HTR-8/SVneo (cell line): Measurements from ENCODE around the gene TOGARAM2.
A peak's percentile ranks its signal among the peaks of the same experiment; 100 is the strongest.

Experiments
- DNase-seq: peaks from one replicate; pipeline ENCODE4 v3.0.0; 2011; ENCODE audit warnings: low spot score, mixed read lengths; ENCODE audit not compliant: insufficient read length
- FAIRE-seq: peaks from 2 replicates; lab custom pipeline; 2011; peaks lifted over from hg19 to GRCh38; lab: Jason Lieb, UNC

TOGARAM2 gene

GRCh38 chr2:29046321-29046720 is 65.2 kb downstream of the TOGARAM2 start:
- FAIRE-seq (no peak), DNase-seq (no peak)

DNA sequence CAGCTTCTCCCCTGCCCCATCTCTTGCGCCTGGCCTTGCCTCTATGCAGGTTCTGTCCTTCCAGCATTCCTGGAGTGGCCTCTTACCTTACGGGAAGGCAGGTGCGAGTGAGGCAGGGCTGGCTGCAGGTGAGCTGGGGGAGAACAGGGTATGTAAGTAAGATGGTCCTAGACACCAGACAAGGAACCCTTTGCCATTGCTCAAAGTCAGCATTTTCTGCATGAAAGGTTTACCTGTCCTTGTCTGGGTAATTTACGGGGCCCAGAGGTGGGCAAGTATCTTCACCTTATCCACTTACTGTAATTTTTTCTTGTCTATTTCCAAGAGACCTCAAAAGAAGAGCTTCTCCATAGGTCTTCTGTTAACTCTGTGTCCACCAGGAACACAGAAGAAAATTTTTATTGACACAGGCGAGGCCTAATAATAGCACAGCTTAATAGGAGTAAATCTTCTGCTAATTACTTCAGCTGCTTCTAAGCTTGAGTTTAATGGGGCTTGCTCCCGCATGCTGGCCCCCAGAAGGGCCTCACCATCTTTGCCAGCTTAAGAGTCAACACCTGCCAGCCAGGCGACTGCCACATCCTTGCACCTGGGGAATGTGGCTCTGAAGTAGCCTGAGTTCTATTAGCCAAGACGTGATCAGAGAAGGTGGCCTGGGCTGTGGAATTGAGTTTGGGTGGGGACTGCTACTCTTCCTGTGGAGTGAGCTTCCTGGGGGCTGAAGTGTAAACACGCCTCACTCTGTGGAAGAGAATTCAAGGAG is 66.2 kb downstream of the TOGARAM2 start:
- FAIRE-seq = no peak
- DNase-seq = no peak

DNA sequence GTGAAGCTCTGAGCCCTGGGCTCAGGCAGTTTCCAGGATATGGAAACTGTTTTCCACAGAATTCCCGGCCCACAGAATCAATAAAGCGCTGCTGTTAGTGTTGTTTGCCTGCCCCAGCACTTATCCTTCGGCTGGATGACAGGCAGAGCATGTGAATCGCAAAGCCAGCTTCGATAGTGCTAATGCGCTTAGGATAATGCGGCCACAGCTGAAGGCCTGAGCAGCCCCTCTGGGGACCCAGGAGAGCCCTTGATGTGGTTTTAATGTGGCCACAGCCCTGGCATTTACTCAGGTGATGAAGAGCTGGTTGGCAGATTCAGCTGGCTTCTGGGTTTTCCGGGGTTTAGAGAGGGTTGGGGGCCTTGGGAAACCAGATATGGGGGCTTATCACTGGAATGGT is 69.5 kb downstream of the TOGARAM2 start:
- DNase-seq (no peak), FAIRE-seq (no peak)

DNA sequence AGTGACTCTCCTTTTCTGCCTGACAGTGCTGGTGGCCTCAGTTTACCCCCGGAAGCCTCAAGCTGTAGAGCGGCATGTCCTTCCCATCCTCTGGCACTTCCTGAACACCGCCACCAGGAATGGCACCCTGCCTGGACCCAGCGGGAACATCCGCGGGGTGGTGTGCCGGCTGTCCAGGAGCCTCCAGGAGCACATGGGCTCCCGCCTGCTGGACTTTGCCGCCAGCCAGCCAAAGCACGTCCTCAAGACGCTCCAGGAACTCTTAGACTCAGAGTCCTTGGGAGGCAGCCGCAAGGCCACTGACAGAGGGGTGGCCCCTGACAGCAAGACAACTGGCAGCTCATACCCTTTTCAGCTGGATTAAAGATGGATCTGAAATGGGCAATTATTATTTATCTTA is 70.6 kb downstream of the TOGARAM2 start:
- FAIRE-seq = no peak
- DNase-seq = no peak

DNA sequence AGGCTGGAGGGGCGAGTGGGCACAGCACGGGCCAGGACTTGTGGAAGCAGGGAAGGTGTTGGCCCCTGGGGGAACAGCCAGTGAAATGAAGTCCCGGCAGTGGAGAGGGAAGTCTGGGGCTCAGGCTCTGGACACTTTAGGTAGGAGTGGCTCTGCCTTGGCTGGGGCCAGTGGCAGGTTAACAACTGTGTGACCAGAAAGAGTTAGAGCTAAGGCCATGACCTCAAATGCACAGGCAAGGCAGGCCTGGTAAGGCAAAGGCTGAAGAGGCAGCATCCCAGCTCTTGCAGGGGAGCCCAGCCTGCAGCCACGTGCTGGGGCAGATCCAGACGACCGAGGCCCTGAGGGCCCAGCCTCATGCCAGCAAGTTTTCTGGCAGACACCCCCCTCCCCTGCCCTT is 71.7 kb downstream of the TOGARAM2 start:
- DNase-seq = no peak

GRCh38 chr2:29053223-29053622 is 72.1 kb downstream of the TOGARAM2 start:
- FAIRE-seq = peak; percentile 4
- DNase-seq = peak; percentile 37

More for the DNA sequence above, 71.7 kb downstream of the TOGARAM2 start:
- FAIRE-seq = no peak

DNA sequence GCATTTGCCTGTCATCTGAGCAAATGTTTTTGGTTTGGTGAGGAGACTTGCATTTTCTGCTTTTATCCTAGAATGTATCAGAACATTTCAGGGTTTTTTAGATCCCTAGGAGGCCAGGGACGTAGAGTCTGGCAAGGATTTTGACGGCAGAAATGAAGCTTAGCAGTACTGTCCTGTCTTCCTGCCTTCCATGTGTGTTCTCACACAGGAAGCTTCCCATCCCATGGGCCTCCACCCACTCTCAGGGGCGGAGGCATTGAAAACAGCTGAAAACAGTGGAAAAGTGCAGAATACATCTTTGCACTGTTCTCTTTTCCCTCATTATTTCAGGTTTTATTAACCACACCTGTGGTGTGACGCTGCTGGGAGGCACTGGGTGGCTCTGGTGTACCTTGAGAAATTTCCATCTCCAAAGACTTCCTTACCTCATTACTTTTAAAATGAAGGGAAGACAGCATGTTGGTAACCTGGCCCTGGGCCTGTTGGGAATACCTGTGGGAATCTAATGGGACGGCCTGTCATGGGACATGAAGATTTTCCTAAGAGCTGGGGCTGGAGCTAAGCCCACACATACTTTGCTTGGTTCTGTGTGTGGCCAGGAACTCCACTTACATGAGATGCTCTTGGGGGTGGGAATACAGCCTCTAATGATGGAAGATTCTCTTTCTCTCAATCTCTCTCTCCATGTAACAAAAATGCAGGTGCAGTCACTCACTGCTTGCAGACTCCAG is 72.7 kb downstream of the TOGARAM2 start:
- DNase-seq (no peak), FAIRE-seq (no peak)

DNA sequence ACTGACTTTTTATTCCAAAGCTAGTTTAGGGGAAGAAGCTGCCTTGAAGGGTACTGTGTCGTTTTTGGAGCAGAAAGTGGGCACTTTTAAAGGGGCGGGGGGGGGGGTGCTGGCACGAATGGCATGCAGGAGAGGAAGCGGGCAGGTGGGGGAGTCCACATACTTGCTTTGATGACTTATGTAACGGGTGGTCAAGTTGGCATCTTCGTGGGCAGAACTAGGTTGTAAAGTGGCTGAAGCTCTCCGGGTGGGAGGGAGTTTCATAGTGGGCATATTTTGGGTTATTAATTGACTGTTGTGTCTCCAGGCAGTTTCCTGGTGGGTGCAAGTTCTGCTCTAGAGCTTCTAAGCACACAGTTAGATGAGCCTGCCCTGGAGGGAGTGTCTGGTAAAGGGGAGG is 73.3 kb downstream of the TOGARAM2 start:
- FAIRE-seq = no peak
- DNase-seq = no peak

DNA sequence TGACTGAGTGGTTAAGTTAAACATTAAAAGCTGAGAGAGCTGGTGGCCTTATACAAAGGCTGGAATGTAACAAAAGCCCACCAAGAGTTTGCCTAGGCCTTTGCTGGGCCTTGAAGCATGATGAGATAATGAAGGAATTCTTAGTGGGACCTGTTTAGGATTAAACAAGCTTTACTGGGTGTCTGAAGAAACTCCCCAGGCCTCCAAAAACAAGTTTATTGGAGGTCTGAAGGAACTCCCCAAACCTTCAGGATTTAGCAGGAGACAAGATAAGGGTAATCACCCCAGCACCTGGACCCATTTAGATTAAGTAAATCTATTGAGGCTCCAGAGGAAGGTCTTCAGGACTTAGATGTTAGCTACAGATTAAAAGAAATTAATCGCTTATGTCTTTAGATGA is 74.5 kb downstream of the TOGARAM2 start:
- DNase-seq = no peak
- FAIRE-seq = no peak

- FAIRE-seq = peak; percentile 23
- DNase-seq = no peak
Observed at GRCh38 chr2:29056452-29056851, 75.4 kb downstream of the TOGARAM2 start.

DNA sequence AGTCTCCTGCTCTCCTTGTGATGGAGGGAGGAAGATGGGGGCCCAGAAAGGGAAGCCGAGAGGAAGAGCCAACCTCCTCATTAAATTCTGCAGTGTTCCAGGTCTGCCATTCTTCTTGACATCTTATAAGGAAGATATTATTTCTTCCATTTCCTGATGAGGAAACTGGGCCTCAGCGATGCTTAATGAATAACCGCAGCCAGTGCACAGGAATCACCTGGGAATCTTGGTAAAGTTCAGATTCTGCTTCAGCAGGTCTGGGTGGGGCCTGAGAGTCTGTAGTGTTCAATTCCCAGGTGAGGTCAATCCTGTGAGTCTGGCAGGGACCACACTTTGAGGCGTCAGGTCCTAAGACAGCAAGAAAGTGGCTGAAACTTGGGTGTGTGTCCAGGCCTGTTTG is 75.9 kb downstream of the TOGARAM2 start:
- FAIRE-seq = no peak
- DNase-seq = no peak

DNA sequence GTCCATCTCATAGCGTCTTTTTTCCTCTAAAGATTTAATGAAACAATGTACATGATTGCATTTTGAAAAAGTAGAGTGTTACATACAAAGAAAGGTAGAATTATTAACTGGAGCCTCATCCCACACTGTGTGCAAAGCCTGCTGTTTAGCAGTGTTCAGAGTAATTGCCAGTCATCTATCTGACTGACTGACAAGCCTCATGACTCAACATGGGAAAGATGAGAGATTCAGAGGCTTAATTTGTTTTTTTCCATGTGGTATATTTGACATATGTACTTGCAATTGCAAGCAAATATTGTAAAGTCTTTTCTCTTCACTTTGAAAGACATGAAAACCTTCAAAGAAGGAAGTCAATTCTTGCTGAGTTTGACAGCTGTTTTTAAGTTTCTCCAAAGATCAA is 78.5 kb downstream of the TOGARAM2 start:
- FAIRE-seq = no peak
- no peak for DNase-seq

- no peak for FAIRE-seq
- no peak for DNase-seq
Observed at GRCh38 chr2:29060441-29060840, 79.3 kb downstream of the TOGARAM2 start.

DNA sequence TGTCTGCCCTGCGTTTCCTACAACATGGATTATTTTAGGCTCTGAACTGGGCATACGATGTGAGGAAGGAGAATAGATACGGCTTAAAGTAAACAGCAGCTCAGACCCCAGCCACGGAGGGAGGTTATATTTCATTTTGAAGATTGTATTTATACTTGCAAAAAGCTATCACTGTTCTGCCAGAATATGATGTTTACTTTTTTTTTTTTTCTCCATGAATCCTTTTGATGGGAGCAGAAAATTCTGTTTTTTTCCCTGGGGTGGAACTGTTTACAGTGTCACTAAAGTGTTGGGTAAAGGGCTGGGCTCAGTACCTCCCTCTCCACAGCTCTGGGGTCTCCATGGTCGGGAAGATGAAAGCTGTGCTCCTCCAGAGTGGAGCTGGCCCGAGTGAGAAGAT is 80.1 kb downstream of the TOGARAM2 start:
- DNase-seq (no peak), FAIRE-seq (no peak)

GRCh38 chr2:29061616-29062015 is 80.5 kb downstream of the TOGARAM2 start:
- FAIRE-seq (no peak), DNase-seq (no peak)

DNA sequence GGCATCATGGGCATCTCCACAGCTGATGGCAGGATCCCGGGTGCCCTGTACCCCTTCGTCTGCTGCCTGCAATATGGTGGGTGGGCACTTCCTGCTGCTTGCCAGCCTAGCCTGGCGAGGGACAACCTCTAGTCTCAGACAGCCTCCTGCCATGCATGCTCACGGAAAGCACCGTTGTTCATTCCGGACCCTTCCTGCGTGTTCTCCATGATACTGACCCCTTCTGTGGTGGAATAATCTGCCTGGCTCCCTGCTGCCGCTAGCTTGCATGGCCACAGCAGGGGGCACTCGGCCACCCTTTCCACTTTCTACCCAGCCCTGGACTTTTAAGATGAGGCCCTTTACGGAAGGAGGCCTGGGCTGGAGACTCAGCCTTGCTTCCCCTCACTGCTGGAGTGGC is 81.3 kb downstream of the TOGARAM2 start:
- no peak for FAIRE-seq
- no peak for DNase-seq

- DNase-seq (no peak), FAIRE-seq (no peak)
Observed at GRCh38 chr2:29063056-29063455, 82.0 kb downstream of the TOGARAM2 start.

- DNase-seq (no peak), FAIRE-seq (no peak)
Observed at GRCh38 chr2:29063646-29064345, 82.7 kb downstream of the TOGARAM2 start.

- DNase-seq (no peak), FAIRE-seq (no peak)
Observed at GRCh38 chr2:29064346-29064715, 83.2 kb downstream of the TOGARAM2 start.

DNA sequence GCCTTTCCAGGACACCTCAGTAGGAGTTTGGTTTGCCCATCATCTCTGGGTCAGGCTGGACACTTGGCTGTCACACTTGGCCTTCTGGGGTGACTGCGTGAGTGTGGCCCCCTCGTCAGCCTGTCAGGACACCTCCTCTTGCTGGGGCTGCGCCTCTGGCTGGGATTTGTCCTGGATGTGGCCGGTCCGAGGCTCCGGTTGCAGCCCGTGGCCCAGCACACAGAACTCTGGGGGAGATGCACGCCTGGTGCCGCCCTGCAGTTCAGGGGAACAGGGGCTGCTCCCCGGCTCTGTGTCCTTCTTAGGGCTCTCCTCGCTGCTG is 83.6 kb downstream of the TOGARAM2 start:
- FAIRE-seq (peak; percentile 9), DNase-seq (no peak)

DNA sequence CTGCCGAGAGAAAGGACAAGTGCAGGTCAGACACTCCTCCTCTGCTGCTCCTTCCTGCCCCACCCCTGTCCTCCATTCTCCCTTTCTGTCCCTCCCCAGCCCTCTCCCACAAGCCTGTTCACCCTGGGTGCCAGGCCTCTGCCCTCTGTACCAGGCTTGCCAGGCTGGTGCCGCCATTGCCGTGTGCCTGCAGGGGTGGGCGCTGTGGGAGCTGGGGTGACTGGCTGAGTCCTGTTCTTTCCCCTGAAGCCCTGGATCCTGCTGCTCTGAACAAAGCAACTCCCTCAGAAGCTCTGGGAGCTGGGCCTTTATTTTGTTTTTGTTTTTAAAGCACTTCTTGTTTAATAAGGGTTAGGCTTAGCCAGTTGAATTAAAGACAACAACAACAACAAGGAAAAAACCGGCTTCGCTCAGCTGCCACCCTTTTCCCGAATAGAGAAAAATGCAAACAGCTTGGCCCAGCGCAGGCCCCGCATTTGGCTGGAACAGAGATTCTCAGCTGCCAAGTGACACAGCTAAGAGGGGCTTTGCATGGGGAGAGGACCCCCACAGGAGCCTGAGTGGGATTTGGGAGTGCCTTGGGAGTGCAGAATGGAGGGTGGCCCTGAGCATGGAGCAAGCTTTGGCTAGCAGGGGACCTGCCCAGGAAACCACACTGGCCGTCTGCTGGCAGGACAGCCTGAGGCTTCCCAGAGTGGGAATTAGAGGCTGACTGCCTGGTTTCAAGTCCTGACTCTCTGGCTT is 84.1 kb downstream of the TOGARAM2 start:
- FAIRE-seq (no peak), DNase-seq (no peak)
